GM21390 (cell line): ENCODE measurements around the gene ABCA7.

Experiments used
- ATAC-seq: cut with Tn5 transposase; IDR thresholded peaks from one replicate; pipeline ENCODE4 v1.9.1; 2021; ENCODE audit not compliant: unreplicated experiment

Gene ABCA7

GRCh38 chr19:1055886-1056620 lies 16.1 kb downstream of the ABCA7 start:
- ATAC-seq: no peak

- no peak for ATAC-seq
Measured at GRCh38 chr19:1057176-1057855, 17.4 kb downstream of the ABCA7 start.

DNA sequence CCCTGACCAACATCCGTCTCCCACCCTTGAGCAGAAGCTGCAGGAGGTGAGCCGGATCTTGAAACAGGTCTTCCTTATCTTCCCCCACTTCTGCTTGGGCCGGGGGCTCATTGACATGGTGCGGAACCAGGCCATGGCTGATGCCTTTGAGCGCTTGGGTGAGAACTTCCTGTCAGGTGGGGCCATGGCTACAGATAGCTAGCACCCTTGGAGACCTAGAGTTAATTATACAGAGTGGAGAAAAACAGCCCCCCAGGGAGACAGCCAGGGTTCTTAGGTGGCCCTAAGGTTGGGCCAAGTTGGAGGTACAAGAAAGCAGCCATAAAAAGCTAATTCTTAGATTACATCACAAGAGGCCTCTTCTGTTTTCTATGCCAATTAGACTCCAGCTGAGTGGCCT lies 18.2 kb downstream of the ABCA7 start:
- no peak for ATAC-seq

DNA sequence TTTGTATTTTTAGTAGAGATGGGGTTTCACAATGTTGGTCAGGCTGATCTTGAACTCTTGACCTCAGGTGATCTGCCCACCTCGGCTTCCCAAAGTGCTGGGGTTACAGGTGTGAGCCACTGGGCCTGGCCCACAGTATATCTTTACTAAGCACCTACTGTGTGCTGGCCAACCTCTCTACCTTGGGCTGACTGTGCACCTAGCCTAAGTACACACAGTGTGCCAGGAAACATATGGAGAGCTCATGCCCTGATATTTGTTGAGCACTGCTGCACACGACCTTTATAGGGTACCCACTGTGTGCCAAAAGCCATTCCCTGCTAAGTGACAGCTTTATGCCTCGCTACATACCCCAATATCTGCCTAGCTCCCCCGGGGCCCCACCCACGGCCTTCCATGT lies 20.8 kb downstream of the ABCA7 start:
- ATAC-seq: no peak

- ATAC-seq: no peak
Measured at GRCh38 chr19:1061987-1062386, 22.1 kb downstream of the ABCA7 start.

GRCh38 chr19:1062387-1063029 lies 22.6 kb downstream of the ABCA7 start:
- no peak for ATAC-seq

DNA sequence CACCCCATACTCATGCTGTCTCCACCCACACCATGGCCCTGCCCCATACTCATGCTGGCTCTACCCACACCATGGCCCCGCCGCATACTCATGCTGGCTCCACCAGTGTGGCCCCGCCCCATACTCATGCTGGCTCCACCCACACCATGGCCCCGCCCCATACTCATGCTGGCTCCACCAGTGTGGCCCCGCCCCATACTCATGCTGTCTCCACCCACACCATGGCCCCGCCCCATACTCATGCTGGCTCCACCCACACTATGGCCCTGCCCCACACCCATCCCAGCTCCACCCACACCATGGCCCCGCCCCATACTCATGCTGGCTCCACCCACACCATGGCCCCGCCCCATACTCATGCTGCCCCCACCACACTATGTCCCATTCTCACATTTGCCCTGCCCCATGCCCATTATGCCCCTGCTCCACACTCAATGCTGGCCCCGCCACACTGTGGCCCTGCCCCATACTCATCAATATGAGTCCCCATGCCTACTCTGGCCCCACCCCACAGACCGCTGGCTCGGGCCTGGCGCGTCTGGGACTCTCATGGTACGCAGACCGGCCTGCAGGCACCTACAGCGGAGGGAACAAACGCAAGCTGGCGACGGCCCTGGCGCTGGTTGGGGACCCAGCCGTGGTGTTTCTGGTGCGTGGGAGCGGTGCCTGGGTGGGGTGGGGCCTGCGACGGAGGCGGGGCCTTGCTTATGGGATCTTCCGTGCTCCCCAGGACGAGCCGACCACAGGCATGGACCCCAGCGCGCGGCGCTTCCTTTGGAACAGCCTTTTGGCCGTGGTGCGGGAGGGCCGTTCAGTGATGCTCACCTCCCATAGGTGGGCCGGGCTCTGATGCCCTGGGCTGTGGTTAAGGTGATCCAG lies 23.4 kb downstream of the ABCA7 start:
- ATAC-seq: no peak

DNA sequence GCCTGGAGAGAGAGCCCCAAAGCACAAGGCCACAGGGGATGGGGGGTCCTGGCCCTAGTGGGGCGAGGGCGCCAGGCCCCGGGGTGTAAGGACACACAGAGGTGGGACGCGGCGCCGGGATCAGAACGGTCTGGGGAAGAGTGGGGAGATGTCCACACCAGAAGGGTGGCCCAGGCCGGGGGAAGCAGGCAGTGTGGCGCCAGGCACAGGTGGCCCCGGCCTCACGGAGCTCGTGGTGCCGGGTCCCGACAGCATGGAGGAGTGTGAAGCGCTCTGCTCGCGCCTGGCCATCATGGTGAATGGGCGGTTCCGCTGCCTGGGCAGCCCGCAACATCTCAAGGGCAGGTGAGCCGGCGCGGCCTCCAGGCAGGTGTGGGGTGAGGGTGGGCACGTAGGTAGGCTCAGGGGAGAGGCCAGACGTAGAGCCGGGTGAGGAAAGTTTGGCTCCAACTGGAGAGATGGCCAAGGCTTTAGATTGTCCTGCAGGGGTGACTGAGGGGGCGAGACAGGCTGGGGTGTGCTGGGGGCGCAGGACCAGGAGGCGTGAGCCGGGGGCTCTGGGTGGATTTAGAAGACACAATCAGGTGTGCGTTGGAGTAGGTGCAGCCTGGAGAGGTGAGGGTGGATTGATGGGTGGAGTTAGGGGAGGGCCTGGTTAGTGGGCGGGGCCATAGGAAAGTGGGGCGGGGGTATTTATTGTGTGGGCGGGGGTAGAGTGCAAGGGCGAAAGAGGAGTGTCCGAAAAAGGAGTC lies 24.2 kb downstream of the ABCA7 start:
- ATAC-seq: no peak

GRCh38 chr19:1064661-1065605 lies 25.0 kb downstream of the ABCA7 start:
- ATAC-seq: no peak

DNA sequence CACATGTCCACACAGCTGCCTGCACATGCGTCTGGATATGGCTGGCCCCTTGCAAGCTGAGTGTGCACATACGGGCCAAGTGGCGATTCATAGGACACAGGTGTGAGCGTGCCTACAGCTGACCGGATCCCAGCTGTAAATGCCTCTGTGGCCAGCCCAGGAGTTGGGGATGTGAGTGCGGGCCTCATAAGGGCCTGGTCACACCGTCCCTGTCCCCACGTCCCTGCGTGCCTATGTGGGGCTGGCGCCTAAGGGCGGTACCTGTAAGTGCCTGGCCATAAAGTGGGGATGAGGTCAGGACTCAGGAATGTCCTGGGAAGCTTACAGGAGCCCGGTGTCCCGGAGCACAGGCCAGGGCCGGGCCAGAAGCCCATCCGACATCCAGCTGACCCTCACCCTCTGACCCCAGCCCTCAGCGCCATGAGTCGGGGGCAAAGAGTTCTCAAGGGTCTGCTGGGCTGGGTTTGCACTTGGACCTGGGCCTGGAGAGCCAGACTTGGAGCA lies 25.8 kb downstream of the ABCA7 start:
- ATAC-seq: no peak

GRCh38 chr19:1066251-1066747 lies 26.4 kb downstream of the ABCA7 start:
- ATAC-seq: no peak

DNA sequence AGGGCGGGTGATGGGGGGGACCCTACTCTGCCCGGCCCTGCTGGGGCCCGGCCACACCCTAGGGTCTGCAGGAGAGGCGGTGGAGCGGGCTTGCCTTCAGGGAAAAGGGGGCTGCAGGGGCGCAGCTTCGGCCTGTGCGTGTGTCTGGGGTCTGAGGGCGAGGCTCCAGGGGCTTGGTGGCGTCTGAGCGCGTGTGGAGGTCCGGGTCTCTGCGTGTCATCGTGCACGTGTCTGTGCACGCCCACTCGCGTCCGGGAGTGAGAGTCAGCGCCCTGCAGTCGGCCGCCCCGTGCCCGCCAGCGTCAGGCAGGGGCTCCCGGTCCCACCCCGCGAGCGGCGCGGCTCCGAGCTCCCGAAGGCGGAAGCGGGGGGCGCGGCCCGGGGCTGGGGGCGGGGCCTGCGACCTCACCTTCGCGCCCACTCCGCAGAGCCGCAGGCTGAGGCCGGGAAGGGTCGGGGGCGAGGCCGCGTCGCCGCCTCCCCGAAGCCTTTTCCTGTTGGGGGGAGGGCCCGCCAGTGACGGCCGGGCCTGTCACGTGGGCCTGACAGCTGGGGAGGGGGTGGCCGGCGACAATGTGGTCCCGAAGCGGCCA lies 26.9 kb downstream of the ABCA7 start, which contains the start of gene ARHGAP45:
Gene ARHGAP45, plus strand, starts transcription at position 420 of the 593 bp plus-strand sequence. CDS start 239 bp downstream, outside the sequence.
- ATAC-seq: no peak

DNA sequence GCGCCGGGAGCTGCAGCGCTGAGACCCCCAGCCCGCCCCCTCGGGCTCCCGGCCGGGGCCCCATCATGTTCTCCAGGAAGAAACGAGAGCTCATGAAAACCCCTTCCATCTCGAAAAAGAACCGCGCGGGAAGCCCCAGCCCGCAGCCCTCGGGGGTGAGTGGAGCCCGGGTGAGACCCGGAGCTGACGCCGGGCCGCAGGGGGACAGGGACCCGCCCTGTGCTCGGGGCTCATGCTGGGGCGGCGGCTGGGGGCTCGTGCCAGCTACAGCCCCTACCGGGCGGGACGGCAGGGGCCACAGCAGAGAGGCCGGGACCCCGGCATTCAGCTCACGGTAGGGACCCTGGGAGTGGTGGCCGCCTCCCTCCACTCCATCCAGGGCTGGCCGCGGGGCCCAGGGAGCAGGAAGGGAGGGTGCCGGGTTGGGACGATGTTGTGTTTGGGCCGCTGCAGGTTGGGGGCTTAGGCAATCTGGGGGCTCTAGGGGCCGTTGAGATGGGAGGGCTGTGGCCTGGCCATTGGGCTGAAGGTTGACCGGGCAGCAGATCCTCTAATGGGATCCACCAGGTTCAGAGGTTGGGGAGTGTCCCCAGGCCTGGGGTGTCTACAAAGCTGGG lies 27.5 kb downstream of the ABCA7 start:
- no peak for ATAC-seq

GRCh38 chr19:1068009-1069001 lies 28.4 kb downstream of the ABCA7 start:
- no peak for ATAC-seq

GRCh38 chr19:1069009-1069779 lies 29.3 kb downstream of the ABCA7 start:
- ATAC-seq: no peak

GRCh38 chr19:1070576-1070930 lies 30.6 kb downstream of the ABCA7 start:
- no peak for ATAC-seq
